Heart left ventricle (tissue), 16 donors: ENCODE measurements around the gene METTL25. TPM values are rescaled to one million over a fixed set of nuclear protein-coding genes. Genes with fewer than 3 reads are reported as not detected.

Experiments
- ATAC-seq, 4 donors: fragments of 200-7000 bp; cut with Tn5 transposase; one replicate each; pipeline ENCODE4 v1.9.1; 2020 to 2022; ENCODE audit warnings: moderate library complexity in 4 of 4, mild to moderate bottlenecking in 3 of 4, moderate number of reproducible peaks in 1 of 4
- DNase-seq, 5 donors: peaks; one replicate each; pipeline ENCODE4 v3.0.0-alpha.2; 2020
- H3K27ac ChIP-seq, 12 donors: fragments of 200-600 bp; sonication (generic) in 4 of 12; one replicate each; pipeline versions ENCODE4 v1.5.0 to v1.8.0; 2016 to 2022; ENCODE audit warnings: mild to moderate bottlenecking in 2 of 12
- H3K27me3 ChIP-seq, 9 donors: fragments of 200-600 bp; sonication (generic) in 2 of 9; one replicate each; pipeline versions ENCODE4 v1.5.1 to v1.8.0; 2016 to 2022; ENCODE audit warnings: mild to moderate bottlenecking in 3 of 9
- H3K36me3 ChIP-seq, 9 donors: fragments of 200-600 bp; sonication (generic) in 2 of 9; one replicate each; pipeline versions ENCODE4 v1.5.0 to v1.8.0; 2018 to 2022; ENCODE audit warnings: mild to moderate bottlenecking in 2 of 9
- H3K4me1 ChIP-seq, 12 donors: fragments of 200-600 bp; sonication (generic) in 4 of 12; one replicate each; pipeline versions ENCODE4 v1.5.0 to v1.8.0; 2016 to 2022; ENCODE audit warnings: mild to moderate bottlenecking in 3 of 12
- H3K4me3 ChIP-seq, 12 donors: fragments of 200-600 bp; sonication (generic) in 4 of 12; one replicate each; pipeline versions ENCODE4 v1.5.0 to v1.8.0; 2017 to 2022; ENCODE audit warnings: mild to moderate bottlenecking in 9 of 12, moderate library complexity in 4 of 12
- H3K9me3 ChIP-seq, 12 donors: fragments of 200-600 bp; sonication (generic) in 4 of 12; one replicate each; pipeline versions ENCODE4 v1.5.0 to v1.8.0; 2016 to 2022; ENCODE audit warnings: mild to moderate bottlenecking in 1 of 12
- POLR2A ChIP-seq, 2 donors: fragments of 450-650 bp; IDR thresholded peaks; one replicate each; pipeline ENCODE4 v1.6.1; 2017; ENCODE audit warnings: antibody characterized with exemption in 2 of 2, mild to moderate bottlenecking in 2 of 2, moderate library complexity in 2 of 2
- WGBS, 4 donors: extraction: QIAGEN DNeasy Blood & Tissue Kit in 2 of 4; methylation state at CpG; one replicate each; pipeline versions ENCODE4 v1.1.5 to v1.1.7; 2013 to 2018; 5-methylcytosine and 5-hydroxymethylcytosine counted together
- intact Hi-C, 10 donors: fragments of 100-400 bp; cut with DNase I; formaldehyde crosslinking; loops; one replicate each; pipeline versions ENCODE4 v1.11.1 to v1.14.2; 2022
- polyA plus RNA-seq, 2 donors: library from polyadenylated mRNA; stranded (reverse); fragments of 200-250 nt; gene quantifications; one replicate each; pipeline ENCODE4 v1.2.3, GENCODE V29; 2013
- total RNA-seq, 9 donors: library from RNA; depleted of rRNA in 2 of 9; stranded (reverse); fragments of >200 nt in 2 of 9; fragmentation: NEBNext Ultra II Directional in 3 of 9; extraction: Animal tissue kit (Norgen Biotek cat#: 25700) in 3 of 9; gene quantifications; one replicate each; pipeline versions ENCODE4 v1.1.0 to v1.2.4, GENCODE V29; 2016 to 2023
- TF ChIP-seq, protein P1 (sequence below), 12 donors: fragments of 200-600 bp; sonication (generic) in 4 of 12; IDR thresholded peaks; one replicate each; pipeline versions ENCODE4 v1.5.0 to v1.8.0; 2018 to 2022; ENCODE audit warnings: antibody characterized with exemption in 12 of 12, mild to moderate bottlenecking in 5 of 12
- donor health status: ischemic (EF 13 %, LVEDD 7.1; RV severe dilation, severe dysfunction).
- donor health status: healthy with polysubstance abuse.
- donor health status: DM: no; HTN: yes; CAD: no.
- donor health status: DM: no; HTN: no; CAD: no.
- donor health status: ischemic (EF 25% LVEDD 6.9; RV normal size, moderate dysfunction).
- donor health status: ischemic (EF 25% LVEDD 5.7; RV mildly dilated, moderate dysfunction).
- donor health status: healthy.
- donor health status: DM: yes; HTN: yes; CAD: no.
- donor health status: ischemic (EF 35%, LVEDD 5.7; RV mildly dilated, moderate dysfunction).
- donor health status: nonischemic (EF 11% LVEDD 7.7; RV severe dilation, severe dysfunction).
- donor health status: DM: yes; HTN: yes; CAD: no.
- donor health status: PGD.
- donor health status: ischemic (EF 29% LVEDD 5.4; RV normal size, mild dysfunction).
- donor health status: nonischemic (EF 23%, LVEDD 6.1; RV moderate dilation, normal function).

The METTL25 gene
- total and polyA plus RNA-seq, 11 donors, result 2.2 to 19.6 (median 11.5) TPM

DNA sequence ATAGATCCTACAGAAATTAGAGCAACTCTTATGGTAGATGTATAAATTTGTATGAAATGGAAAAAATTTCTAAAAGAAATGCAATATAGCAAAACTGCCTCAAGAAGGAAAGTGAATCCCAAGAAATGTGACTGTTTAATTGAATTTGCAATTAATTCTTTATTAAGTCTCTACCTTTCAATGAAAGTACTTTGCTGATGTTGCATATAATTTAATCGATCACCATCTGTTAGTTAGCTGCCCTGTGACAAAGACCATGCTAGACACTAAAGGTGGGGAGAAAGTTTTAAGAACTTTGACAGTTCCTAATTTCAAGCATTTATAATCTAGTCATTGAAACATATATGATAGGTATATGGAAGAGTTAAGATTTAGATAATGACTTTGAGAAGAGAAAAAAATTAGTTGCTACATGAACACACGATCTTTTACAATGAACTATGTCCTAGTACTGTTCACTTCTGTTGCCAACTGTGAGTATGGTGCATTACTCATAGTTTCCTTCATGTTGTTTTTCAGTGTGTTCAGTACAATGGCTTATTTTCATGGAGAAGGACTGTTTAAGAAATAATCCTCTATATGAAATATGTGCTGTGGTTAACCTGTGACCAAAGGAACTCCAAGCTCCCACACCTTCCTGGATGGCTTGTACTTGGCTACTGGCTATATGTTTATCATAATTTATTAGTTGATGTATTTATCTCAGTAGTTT lies 128.4 kb downstream of the METTL25 start:
- ATAC-seq (no peak), DNase-seq (no peak)
- Histone ChIP-seq H3K4me3 (no peak overlapping the region), H3K36me3 (no peaks in the 10 kb centered on the region), H3K27me3 (no peaks in the 10 kb centered on the region), H3K4me1 (no peaks in the 10 kb centered on the region), H3K27ac (no peak overlapping the region), H3K9me3 (peaks cover 0 to 54% (median 7%) of the 10 kb centered on the region in 12 donors)
- TF ChIP-seq, protein P1, sequence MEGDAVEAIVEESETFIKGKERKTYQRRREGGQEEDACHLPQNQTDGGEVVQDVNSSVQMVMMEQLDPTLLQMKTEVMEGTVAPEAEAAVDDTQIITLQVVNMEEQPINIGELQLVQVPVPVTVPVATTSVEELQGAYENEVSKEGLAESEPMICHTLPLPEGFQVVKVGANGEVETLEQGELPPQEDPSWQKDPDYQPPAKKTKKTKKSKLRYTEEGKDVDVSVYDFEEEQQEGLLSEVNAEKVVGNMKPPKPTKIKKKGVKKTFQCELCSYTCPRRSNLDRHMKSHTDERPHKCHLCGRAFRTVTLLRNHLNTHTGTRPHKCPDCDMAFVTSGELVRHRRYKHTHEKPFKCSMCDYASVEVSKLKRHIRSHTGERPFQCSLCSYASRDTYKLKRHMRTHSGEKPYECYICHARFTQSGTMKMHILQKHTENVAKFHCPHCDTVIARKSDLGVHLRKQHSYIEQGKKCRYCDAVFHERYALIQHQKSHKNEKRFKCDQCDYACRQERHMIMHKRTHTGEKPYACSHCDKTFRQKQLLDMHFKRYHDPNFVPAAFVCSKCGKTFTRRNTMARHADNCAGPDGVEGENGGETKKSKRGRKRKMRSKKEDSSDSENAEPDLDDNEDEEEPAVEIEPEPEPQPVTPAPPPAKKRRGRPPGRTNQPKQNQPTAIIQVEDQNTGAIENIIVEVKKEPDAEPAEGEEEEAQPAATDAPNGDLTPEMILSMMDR (IDR thresholded peaks at IDR 0.05), result no peak
- no peak for TF ChIP-seq POLR2A (IDR thresholded peaks at IDR 0.05)
- WGBS, 4 donors, result 79 to 88% (median 85%) methylated on average over 2 of the region's 2 CpGs
- intact Hi-C loops, result no loop called here

DNA sequence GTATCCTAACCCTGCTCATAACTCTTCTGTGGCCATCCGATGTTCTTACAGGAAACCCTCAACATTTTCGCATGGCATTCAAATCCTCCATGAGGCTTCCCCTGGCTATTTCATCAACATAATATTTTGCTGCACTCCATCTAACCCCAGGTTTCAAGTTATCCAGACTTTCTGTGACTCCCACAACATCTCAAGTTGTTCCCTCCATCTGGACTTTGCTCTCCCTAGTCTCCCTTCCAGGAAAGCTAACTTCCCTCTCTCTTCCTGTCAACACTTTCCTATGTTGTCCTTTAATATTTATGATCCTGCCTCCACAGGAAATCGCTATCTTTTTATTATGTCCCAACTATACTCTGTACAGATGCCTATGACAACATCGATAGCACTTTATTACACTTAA lies 146.1 kb downstream of the METTL25 start:
- H3K27me3 ChIP-seq, result no peaks in the 10 kb centered on the region
- WGBS, 4 donors, result 48 to 56% (median 54%) methylated on average over 4 of the region's 4 CpGs
- no peaks in the 10 kb centered on the region for H3K9me3 ChIP-seq
- DNase-seq, result no peak
- H3K4me1 ChIP-seq, result no peaks in the 10 kb centered on the region
- no peaks in the 10 kb centered on the region for H3K36me3 ChIP-seq
- no peak overlapping the region for H3K27ac ChIP-seq
- H3K4me3 ChIP-seq, result no peak overlapping the region
- TF ChIP-seq, protein P1 (IDR thresholded peaks at IDR 0.05), result no peak
- no peak for TF ChIP-seq POLR2A (IDR thresholded peaks at IDR 0.05)
- ATAC-seq, result no peak
- intact Hi-C loops, result no loop called here

DNA sequence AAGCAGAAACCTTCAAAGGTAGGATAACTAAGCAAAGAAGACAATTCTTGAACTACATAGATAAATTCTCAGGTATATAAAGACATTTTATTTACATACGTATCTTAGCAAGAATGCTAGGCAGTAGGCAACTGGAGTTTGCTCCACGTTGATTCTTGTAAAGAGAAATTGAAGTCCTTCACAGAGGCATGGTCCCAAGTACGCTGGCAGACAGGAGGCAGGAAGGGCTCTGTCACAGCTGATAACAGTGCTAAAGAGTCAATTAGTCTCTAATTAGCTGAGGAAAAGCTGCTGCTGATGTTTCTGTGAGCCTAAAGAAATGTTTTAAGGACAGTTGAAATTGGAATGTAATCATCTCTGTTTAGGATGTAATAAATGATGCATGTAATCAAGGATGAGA lies 146.8 kb downstream of the METTL25 start:
- ATAC-seq, result no peak
- Histone ChIP-seq H3K4me1 (no peaks in the 10 kb centered on the region), H3K27ac (no peak overlapping the region), H3K27me3 (no peaks in the 10 kb centered on the region), H3K36me3 (no peaks in the 10 kb centered on the region), H3K4me3 (no peak overlapping the region), H3K9me3 (no peaks in the 10 kb centered on the region)
- no peak for DNase-seq
- 44 to 60% (median 53%) methylated on average over 3 of the region's 3 CpGs for WGBS, 4 donors
- TF ChIP-seq, protein P1 (IDR thresholded peaks at IDR 0.05), result no peak
- TF ChIP-seq POLR2A (IDR thresholded peaks at IDR 0.05), result no peak
- intact Hi-C loops, result no loop called here

DNA sequence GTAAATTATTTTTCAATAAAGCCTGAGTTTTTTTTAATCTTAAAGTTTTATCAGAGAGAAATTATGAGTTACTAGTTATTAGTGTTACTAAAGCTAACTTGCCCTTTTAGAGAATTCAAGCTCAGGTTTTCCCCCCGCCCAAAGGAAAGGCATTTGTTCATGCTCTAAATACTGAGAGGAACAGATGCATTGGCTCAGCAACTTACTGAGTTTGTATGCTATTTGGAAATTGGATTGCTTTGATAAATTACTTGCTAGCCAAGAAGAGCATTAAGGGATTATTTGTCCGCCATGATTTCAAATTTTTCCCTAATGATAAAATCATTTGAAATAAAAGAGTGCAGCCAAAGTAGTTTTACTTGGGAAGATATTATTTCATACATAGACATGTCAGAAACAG lies 149.4 kb downstream of the METTL25 start:
- no peaks in the 10 kb centered on the region for H3K36me3 ChIP-seq
- WGBS, 4 donors, result 75 to 88% (median 81%) methylated on average over 2 of the region's 2 CpGs
- no peak overlapping the region for H3K27ac ChIP-seq
- H3K9me3 ChIP-seq, result no peaks in the 10 kb centered on the region
- intact Hi-C loops, result no loop called here
- no peaks in the 10 kb centered on the region for H3K27me3 ChIP-seq
- DNase-seq (no peak), ATAC-seq (no peak)
- no peak overlapping the region for H3K4me3 ChIP-seq
- no peak for TF ChIP-seq POLR2A (IDR thresholded peaks at IDR 0.05)
- TF ChIP-seq, protein P1 (IDR thresholded peaks at IDR 0.05), result no peak
- no peaks in the 10 kb centered on the region for H3K4me1 ChIP-seq
